ENCODE results near the gene PLD1.

Gene PLD1

DNA sequence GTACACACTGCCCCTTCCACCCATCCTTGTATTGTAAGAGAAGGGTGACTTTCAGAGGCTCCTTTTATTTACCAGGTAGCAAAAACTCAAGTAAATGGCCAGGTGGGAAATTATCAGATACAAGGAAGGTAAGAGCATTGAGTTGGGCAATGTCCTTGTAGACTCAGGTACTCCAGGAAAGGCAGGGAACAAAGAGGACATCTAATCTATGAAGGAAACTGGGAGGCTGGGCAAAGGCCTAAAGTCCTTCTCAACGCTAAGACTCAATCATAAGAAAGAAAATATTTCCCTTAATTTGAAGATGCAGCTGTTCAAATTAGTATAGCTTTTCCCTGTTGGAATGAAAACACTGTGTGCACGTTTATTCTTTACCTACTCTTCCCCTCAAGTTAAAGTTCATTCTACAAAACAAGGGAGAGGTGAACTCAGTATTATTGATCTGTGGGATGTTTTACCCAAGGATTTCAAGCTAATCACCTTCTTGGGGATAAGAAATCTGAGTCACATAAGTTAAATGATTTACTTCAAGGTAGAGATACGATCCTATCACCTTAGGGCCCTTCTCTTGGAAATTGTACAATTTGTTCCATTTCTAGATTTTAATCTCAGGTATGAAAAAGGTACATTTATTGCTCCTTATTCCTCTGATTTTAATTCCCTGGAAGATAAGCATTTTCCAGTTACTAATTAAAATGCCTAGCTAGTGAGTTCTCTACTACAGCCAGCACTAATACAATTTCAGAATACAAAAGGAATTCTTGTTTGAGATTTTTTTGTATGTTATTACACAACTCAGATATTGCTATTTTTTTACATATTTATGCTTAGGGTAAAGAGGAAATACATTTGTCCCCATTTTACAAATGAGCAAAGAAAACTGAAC lies 80.6 kb downstream of the PLD1 start:
- H3K27me3 ChIP-seq (ENCODE audit: insufficient read depth, low read depth, severe bottlenecking) = no peaks in the 10 kb centered on the region
- no peaks in the 10 kb centered on the region for H3K9me3 ChIP-seq (ENCODE audit: severe bottlenecking)
- H3K4me3 ChIP-seq (ENCODE audit: low read depth, low read length) = no peak overlapping the region
- H3K36me3 ChIP-seq = no peaks in the 10 kb centered on the region
- DNase-seq = no peak
- no peak for TF ChIP-seq CTCF (IDR thresholded peaks at IDR 0.05; ENCODE audit: low read depth, low read length)
- no peak overlapping the region for H3K27ac ChIP-seq

GRCh38 chr3:171727288-171727687 lies 83.0 kb downstream of the PLD1 start:
- Histone ChIP-seq H3K36me3 (no peaks in the 10 kb centered on the region), H3K4me3 (ENCODE audit: low read depth, low read length) (no peak overlapping the region), H3K9me3 (ENCODE audit: severe bottlenecking) (no peaks in the 10 kb centered on the region), H3K27me3 (ENCODE audit: insufficient read depth, low read depth, severe bottlenecking) (no peaks in the 10 kb centered on the region), H3K27ac (no peak overlapping the region)
- TF ChIP-seq CTCF (IDR thresholded peaks at IDR 0.05; ENCODE audit: low read depth, low read length) = no peak
- DNase-seq = no peak

DNA sequence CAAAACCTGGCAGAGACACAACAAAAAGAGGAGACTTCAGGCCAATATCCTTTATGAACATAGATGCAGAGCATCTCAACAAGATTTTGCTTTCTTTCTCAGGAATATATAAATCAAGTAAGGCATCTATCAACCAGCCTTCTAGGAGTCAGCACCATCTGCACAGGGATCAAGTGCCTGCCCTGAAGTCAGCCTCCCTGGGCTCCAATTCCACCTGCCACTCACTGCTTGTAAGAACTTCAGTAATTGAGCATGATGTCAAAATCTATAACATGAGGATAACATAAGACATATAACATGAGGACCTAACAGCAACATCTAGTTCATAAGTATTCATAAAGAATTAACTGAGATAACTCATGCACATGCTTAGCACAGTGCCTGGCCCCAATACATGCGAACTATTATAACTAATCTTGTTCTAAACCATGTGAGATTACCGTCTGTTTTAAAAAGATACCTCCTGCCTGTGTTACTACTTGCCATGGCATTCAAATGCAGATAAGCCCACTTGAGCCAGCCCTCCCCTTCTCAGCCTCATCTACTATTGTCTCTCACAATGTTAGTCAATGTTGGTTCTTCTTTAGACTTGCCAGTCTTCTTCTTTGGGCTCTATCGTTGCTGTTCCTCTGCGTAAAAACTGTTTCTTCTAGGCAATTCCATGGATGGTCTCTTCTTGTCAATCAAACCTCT lies 91.6 kb downstream of the PLD1 start:
- no peak for DNase-seq
- no peaks in the 10 kb centered on the region for H3K36me3 ChIP-seq
- no peaks in the 10 kb centered on the region for H3K9me3 ChIP-seq (ENCODE audit: severe bottlenecking)
- no peak for TF ChIP-seq CTCF (IDR thresholded peaks at IDR 0.05; ENCODE audit: low read depth, low read length)
- H3K27me3 ChIP-seq (ENCODE audit: insufficient read depth, low read depth, severe bottlenecking) = no peaks in the 10 kb centered on the region
- H3K4me3 ChIP-seq (ENCODE audit: low read depth, low read length) = no peak overlapping the region
- H3K27ac ChIP-seq = no peak overlapping the region

- Histone ChIP-seq H3K9me3 (ENCODE audit: severe bottlenecking) (no peaks in the 10 kb centered on the region), H3K4me3 (ENCODE audit: low read depth, low read length) (no peak overlapping the region), H3K36me3 (no peaks in the 10 kb centered on the region), H3K27ac (no peak overlapping the region), H3K27me3 (ENCODE audit: insufficient read depth, low read depth, severe bottlenecking) (no peaks in the 10 kb centered on the region)
- no peak for DNase-seq
- no peak for TF ChIP-seq CTCF (IDR thresholded peaks at IDR 0.05; ENCODE audit: low read depth, low read length)
These were observed 95.1 kb downstream of the PLD1 start for GRCh38 chr3:171715155-171715554.

DNA sequence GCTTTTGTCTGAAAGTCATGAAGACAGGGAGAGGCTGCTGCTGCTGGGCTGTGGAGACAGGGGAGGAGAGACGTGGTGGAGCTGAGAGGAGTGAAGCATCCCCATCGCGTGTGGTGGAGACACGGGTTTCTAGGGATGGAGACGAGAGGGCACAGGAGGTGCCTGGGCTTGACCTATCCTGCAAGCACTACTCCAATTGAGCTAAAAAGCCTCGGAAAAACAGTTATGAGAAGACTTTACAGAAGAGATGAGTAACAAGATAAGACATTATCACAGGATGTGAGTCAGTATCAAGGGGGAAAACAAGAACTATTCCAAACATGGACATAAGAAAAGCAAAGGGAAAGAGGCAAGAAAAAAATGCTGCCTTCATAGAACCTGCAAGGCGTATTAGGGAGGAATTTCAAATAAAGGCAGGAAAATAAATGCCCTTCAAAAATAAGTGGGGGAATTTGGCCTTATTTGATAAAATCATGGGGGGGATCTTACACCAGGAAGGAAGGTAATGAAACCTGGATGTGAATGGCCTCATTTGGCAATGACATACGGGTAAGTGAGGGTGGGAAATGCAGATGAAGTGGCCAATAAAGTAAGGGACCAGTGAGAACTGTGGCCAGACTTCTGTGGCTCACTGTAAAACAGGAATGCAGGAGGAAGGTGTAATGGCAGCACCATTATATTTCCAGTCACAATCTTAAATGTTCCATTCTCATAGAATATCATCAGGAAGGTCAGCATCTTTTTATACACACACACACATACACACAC lies 97.9 kb downstream of the PLD1 start:
- Histone ChIP-seq H3K4me3 (ENCODE audit: low read depth, low read length) (no peak overlapping the region), H3K9me3 (ENCODE audit: severe bottlenecking) (no peaks in the 10 kb centered on the region), H3K27ac (no peak overlapping the region), H3K27me3 (ENCODE audit: insufficient read depth, low read depth, severe bottlenecking) (no peaks in the 10 kb centered on the region), H3K36me3 (no peaks in the 10 kb centered on the region)
- DNase-seq = no peak
- TF ChIP-seq CTCF (IDR thresholded peaks at IDR 0.05; ENCODE audit: low read depth, low read length) = no peak

All from WERI-Rb-1 (cell line).